Activated CD8-positive, alpha-beta memory T cell treated with anti-CD3 and anti-CD28 coated beads, Interleukin-2, amount 10 ng/mL, durations not matched to agents 7 days and 5 days (primary cell): ENCODE measurements around the gene ARHGAP12. TPM values are rescaled to one million over a fixed set of nuclear protein-coding genes. Genes with fewer than 3 reads are reported as not detected.

ENCODE experiments used
- ATAC-seq: fragments of 150-1000 bp; cut with Tn5 transposase; one replicate; pipeline ENCODE4 v1.10.0; 2021; ENCODE audit warnings: moderate library complexity
- CTCF ChIA-PET: fragments of 350-600 bp; sonication (Branson Sonifier 250); formaldehyde crosslinking; loops from one replicate; lab custom pipeline; 2021; ENCODE audit warnings: antibody characterized with exemption; lab: Charles Lee
- DNase-seq: peaks from one replicate; pipeline ENCODE4 v3.0.0-alpha.2; 2020
- H3K27ac Mint-ChIP-seq: one replicate; pipeline ENCODE4 v1.8.0; 2021; ENCODE audit warnings: mild to moderate bottlenecking, mixed read lengths
- H3K27me3 Mint-ChIP-seq: one replicate; pipeline ENCODE4 v1.8.0; 2021; ENCODE audit warnings: mixed read lengths
- H3K36me3 Mint-ChIP-seq: one replicate; pipeline ENCODE4 v1.8.0; 2021; ENCODE audit warnings: mild to moderate bottlenecking, mixed read lengths
- H3K4me1 Mint-ChIP-seq: one replicate; pipeline ENCODE4 v1.8.0; 2021; ENCODE audit warnings: mixed read lengths
- H3K4me3 Mint-ChIP-seq: one replicate; pipeline ENCODE4 v1.8.0; 2021; ENCODE audit warnings: mild to moderate bottlenecking, moderate library complexity, mixed read lengths
- H3K9me3 Mint-ChIP-seq: one replicate; pipeline ENCODE4 v1.8.0; 2022; ENCODE audit warnings: low read depth, mixed read lengths
- total RNA-seq, 2 experiments: library from RNA; stranded (reverse); gene quantifications; one replicate each; pipeline ENCODE4 v1.2.3, GENCODE V29; 2021

The ARHGAP12 gene
- total RNA-seq, 2 experiments from 2014 or later = 3.0 to 7.8 TPM

DNA sequence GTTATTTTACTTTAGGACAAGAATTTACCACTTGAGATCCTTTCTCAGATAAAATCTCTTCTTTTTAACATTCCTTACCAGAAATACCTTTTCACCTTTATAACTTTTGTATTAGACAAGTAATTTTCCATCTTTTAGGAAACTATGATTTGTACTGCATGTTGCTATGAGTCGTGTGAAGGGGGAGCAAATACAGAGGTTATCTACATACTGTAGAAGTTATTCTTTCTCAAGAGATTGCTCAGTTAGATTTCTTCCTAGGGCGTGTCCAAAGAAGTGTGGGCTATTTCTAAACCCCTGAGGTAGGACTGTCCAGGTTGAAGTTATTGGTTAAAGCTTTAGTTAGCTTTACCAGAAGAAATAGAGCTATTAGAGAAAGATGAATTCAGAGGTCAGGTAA is 30.2 kb upstream of the ARHGAP12 start:
- ATAC-seq (no peak), DNase-seq (no peak)
- Mint-ChIP-seq H3K27me3 (no peaks in the 10 kb centered on the region), H3K4me1 (peaks cover 17% of the 10 kb centered on the region), H3K4me3 (no peak overlapping the region), H3K27ac (no peak overlapping the region), H3K9me3 (peaks cover 8% of the 10 kb centered on the region), H3K36me3 (peaks cover 8% of the 10 kb centered on the region)
- CTCF ChIA-PET = no interaction called here

DNA sequence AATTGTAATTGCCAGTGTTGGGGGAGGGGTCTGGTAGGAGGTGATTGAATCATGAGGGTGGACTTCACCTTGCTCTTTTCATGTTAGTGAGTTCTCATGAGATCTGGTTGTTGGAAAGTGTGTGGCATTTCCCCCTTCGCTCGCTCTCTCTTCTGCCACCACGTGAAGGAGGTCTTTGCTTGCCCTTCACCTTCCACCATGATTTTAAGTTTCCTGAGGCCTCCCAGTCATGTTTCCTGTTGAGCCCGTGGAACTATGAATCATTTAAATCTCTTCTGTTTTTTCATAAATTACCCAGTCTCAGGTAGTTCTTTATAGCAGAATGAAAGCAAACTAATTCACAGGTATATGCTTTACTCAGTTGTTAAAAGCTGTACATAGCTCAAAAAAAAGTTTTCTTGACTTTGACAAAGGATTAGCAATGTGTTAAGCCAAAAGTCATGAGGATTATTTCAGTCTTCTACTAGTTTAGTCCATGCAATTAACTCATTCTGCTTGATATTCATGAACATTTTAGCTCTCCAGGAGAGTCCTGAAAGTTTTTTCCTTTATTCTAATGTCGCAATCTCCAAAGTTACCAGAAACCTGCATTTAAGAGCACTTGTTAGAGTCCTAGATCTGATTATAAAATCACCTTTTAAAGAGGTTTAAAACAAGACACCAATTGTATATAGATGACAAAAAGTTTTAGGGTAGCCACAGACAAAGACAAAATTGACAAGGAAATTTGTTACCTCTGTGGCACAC is 27.7 kb upstream of the ARHGAP12 start:
- CTCF ChIA-PET = no interaction called here
- Mint-ChIP-seq H3K4me3 (no peak overlapping the region), H3K9me3 (peaks cover 10% of the 10 kb centered on the region), H3K27ac (no peak overlapping the region), H3K4me1 (peaks cover 5% of the 10 kb centered on the region), H3K27me3 (no peaks in the 10 kb centered on the region), H3K36me3 (peaks cover 9% of the 10 kb centered on the region)
- no peak for ATAC-seq
- no peak for DNase-seq

DNA sequence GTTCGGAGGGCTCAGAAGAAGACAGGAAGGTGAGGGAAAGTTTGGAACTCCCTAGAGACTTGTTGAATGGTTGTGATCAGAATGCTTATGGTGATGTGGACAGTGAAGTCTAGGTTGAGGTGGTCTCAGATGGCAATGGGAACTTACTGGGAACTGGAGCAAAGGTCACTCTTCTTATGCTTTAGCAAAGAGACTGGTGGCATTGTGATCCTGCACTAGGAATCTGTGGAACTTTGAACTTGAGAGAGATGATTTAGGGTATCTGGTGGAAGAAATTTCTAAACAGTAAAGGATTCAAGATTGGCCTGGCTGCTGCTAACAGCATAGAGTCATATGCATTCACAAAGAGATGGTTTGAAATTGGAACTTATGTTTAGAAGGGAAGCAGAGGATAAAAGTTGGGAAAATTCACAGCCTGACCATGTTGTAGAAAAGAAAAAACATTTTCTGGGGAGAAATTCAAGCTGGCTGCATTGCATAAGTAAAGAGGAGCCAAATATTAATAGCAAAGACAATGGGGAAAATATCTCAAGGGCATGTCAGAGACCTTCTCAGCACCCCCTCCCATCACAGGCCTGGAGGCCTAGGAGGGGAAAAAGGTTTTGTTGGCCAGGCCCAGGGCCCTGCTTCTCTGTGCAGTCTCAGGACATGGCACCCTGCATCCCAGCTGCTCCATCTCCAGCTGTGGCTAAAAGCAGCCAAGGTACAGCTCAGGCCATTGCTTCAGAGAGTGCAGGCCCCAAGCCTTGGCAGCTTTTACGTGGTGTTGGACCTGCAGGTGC is 26.0 kb upstream of the ARHGAP12 start:
- ATAC-seq (no peak), DNase-seq (no peak)
- Mint-ChIP-seq H3K4me3 (no peak overlapping the region), H3K9me3 (peaks cover 10% of the 10 kb centered on the region), H3K36me3 (peaks cover 9% of the 10 kb centered on the region), H3K27me3 (no peaks in the 10 kb centered on the region), H3K4me1 (peaks cover 3% of the 10 kb centered on the region), H3K27ac (no peak overlapping the region)
- CTCF ChIA-PET = no interaction called here

DNA sequence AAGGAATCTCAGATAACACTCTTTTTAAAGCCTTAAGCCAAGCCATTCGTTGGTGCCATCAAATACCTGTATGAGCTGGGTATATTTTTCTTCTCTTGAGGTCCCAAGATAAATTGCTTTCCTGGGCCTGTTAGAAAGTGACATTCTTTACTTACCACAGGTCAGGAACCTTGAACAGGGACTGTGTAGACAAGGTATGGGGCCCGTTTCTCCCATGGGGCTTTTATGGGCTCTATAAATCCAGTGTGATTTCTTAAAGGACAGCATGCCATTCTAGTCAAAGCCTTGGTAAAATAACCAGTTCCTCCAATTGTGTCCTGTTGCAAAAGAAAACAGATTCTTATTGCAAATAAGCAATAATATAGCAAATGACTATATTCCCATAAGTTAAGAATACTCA is 24.8 kb upstream of the ARHGAP12 start:
- H3K27ac Mint-ChIP-seq = no peak overlapping the region
- H3K36me3 Mint-ChIP-seq = peaks cover 9% of the 10 kb centered on the region
- no peaks in the 10 kb centered on the region for H3K27me3 Mint-ChIP-seq
- no peak overlapping the region for H3K4me3 Mint-ChIP-seq
- ATAC-seq = no peak
- H3K4me1 Mint-ChIP-seq = peaks cover 3% of the 10 kb centered on the region
- CTCF ChIA-PET = no interaction called here
- DNase-seq = no peak
- peaks cover 10% of the 10 kb centered on the region for H3K9me3 Mint-ChIP-seq

DNA sequence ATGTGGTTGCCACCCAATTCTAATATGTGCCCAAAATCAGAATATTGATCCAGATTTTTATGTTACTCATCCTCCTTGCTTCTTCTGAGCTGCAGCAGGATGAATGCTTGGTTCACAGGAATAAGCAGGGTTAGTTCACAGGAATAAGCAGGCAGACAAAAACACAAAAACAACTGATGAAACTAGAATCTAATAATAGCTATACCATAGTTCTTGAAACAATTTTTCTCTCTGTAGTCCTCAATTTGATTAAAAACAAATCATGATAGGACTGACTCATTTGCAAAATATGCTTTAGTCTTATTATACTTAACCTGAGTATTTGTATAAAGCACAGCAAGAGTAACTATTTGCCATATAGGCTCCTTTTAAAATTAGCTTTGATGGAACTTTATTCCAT is 24.4 kb upstream of the ARHGAP12 start:
- peaks cover 10% of the 10 kb centered on the region for H3K9me3 Mint-ChIP-seq
- H3K27me3 Mint-ChIP-seq = no peaks in the 10 kb centered on the region
- ATAC-seq (no peak), DNase-seq (no peak)
- no peak overlapping the region for H3K4me3 Mint-ChIP-seq
- peaks cover 9% of the 10 kb centered on the region for H3K36me3 Mint-ChIP-seq
- CTCF ChIA-PET = no interaction called here
- peaks cover 3% of the 10 kb centered on the region for H3K4me1 Mint-ChIP-seq
- no peak overlapping the region for H3K27ac Mint-ChIP-seq

DNA sequence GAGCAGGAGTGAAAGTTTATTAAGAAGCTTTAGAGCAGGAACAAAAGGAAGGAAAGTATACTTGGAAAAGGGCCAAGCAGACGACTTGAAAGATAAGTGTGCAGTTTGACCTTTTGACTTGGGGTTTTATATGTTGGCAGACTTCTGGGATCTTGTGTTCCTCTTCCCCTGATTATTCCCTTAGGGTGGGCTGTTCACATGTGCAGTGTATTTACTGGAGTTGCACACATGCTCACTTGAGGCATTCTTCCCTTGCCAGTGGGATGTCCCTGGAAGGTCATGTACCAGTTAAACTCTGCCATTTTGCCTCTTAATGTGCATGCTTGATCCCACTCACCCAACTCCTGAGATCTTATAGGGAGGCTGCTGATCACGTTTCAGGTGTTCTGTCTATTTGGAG is 23.4 kb upstream of the ARHGAP12 start:
- Mint-ChIP-seq H3K36me3 (peaks cover 9% of the 10 kb centered on the region), H3K4me3 (no peak overlapping the region), H3K27me3 (no peaks in the 10 kb centered on the region), H3K9me3 (peaks cover 10% of the 10 kb centered on the region), H3K4me1 (peaks cover 3% of the 10 kb centered on the region), H3K27ac (no peak overlapping the region)
- no peak for DNase-seq
- CTCF ChIA-PET = no interaction called here
- ATAC-seq = no peak

DNA sequence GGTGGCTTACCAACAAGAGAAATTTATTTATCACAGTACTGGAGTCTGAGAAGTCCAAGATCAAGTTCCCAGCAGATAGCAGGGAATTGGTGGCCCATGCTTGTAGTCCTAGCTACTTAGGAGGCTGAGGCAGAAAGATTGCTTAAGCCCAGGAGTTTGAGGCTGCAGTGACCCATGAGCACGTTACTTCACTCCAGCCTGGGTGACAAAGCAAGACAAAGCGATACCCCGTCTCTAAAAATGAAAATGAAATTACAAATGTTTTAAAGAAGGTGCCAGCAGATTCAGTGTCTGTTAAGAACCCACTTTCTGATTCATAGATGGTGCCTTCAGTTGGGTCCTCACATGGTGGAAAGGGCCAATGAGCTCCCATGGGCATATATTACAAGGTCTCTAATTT is 20.6 kb upstream of the ARHGAP12 start:
- Mint-ChIP-seq H3K9me3 (peaks cover 6% of the 10 kb centered on the region), H3K27me3 (no peaks in the 10 kb centered on the region), H3K4me3 (no peak overlapping the region), H3K36me3 (peaks cover 5% of the 10 kb centered on the region), H3K27ac (no peak overlapping the region), H3K4me1 (no peaks in the 10 kb centered on the region)
- CTCF ChIA-PET = interaction anchor here (0.7 kb wide), 1 partner anchor 488 kb away, joined by 3 read pairs; no protein-coding TSS in a partner anchor
- ATAC-seq (no peak), DNase-seq (no peak)

DNA sequence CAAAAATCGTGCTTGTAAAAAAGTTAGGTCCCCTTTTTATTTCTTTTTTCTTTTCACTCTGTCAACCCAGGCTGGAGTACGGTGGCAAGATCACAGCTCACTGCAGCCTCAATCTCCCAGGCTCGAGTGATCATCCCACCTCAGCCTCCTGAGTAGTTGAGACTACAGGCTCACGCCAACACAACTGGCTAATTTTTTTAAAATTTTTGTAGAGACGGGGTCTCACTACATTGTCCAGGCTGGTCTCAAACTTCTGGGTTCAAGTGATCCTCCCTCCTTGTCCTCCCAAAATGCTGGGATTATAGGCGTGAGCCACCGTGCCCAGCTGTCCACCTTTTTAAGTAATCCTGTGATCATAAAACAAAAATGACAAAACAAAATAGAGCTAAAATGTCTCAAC is 19.4 kb upstream of the ARHGAP12 start:
- DNase-seq (no peak), ATAC-seq (no peak)
- CTCF ChIA-PET = interaction anchor here (1.2 kb wide), 1 partner anchor 34 kb away, joined by 3 read pairs; no protein-coding TSS in a partner anchor
- Mint-ChIP-seq H3K27ac (no peak overlapping the region), H3K4me3 (no peak overlapping the region), H3K9me3 (no peaks in the 10 kb centered on the region), H3K4me1 (no peaks in the 10 kb centered on the region), H3K36me3 (no peaks in the 10 kb centered on the region), H3K27me3 (no peaks in the 10 kb centered on the region)

DNA sequence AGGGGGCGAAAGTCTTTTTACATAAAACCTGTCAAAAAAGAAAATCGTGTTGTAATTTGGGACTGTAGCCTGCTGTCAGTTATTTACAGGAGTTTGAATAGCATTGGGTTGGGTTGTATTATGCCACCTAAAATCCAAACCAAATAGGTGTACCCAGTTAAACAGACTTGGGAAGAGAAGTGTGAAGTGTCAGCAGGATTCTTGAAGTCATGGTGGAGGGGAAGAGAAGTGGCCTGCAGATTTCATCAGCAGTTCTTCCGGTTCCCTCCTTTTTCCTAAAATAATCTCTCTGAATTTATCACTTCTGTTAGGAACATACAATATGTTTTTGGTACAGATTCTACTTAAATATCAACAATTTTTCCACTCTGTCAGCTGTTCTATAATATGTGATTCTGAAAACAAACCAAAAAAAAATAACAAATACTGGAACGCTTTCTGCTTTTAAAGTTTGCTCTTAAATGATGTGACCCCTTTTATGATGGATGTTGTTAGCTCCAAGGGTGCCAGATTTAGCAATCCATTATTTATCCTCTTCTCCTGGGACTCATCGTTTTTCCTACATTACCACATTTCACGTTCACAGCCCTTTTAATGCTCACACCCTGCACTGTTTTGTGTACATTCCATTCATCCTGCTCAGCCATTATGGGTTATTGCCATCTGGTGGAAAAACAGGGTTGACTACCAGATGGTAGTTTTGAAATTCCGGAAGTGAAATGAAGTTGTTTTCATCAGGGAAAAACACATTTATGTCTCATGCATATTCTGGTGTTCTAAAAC is 18.7 kb upstream of the ARHGAP12 start:
- H3K4me3 Mint-ChIP-seq = no peak overlapping the region
- no peaks in the 10 kb centered on the region for H3K4me1 Mint-ChIP-seq
- H3K36me3 Mint-ChIP-seq = no peaks in the 10 kb centered on the region
- H3K9me3 Mint-ChIP-seq = no peaks in the 10 kb centered on the region
- H3K27ac Mint-ChIP-seq = no peak overlapping the region
- no peaks in the 10 kb centered on the region for H3K27me3 Mint-ChIP-seq
- CTCF ChIA-PET = no interaction called here
- no peak for ATAC-seq
- no peak for DNase-seq

DNA sequence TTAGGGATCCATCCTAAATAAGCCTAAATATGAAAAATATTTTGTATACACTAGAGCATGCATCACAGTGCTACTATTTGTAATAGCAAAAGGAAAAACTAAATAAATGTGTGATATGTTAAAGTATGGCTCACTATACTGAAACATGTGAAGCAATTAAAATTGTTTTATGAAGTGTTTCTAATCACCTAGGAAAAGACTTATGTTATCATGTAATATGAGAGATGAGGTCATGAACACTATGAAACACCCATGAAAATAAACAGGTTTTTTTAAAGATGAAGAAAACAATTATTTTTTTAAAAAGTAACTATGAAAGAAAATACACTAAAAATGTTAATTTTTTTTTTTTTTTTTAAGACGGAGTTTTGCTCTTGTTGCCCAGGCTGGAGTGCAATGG is 16.8 kb upstream of the ARHGAP12 start:
- CTCF ChIA-PET = interaction anchor here (0.9 kb wide), 1 partner anchor 148 kb away, joined by 3 read pairs; no protein-coding TSS in a partner anchor
- Mint-ChIP-seq H3K27me3 (peaks cover 4% of the 10 kb centered on the region), H3K27ac (no peak overlapping the region), H3K4me3 (no peak overlapping the region), H3K4me1 (peaks cover 1% of the 10 kb centered on the region), H3K36me3 (no peaks in the 10 kb centered on the region), H3K9me3 (no peaks in the 10 kb centered on the region)
- no peak for DNase-seq
- no peak for ATAC-seq

DNA sequence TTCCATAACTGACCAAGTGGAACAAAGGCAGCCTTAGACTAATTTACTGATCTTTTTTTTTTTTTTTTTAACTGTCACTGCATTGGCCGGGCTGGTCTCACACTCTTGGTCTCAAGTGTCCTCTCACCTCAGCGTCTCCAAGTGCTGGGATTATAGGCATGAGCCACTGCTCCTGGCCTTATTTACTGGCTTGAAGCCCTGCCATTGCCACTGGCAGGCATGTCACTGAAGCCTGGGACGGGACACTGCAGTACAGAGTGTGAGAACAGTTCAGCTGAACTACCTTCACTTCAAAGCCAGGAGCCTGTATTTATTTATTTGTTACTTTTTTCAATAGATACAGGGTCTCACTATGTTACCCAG is 15.4 kb upstream of the ARHGAP12 start:
- H3K9me3 Mint-ChIP-seq = no peaks in the 10 kb centered on the region
- CTCF ChIA-PET = interaction anchor here (0.8 kb wide), 1 partner anchor 8 kb away, joined by 3 read pairs; no protein-coding TSS in a partner anchor
- no peak overlapping the region for H3K4me3 Mint-ChIP-seq
- H3K4me1 Mint-ChIP-seq = peaks cover 5% of the 10 kb centered on the region
- no peak for DNase-seq
- no peaks in the 10 kb centered on the region for H3K36me3 Mint-ChIP-seq
- H3K27me3 Mint-ChIP-seq = peaks cover 6% of the 10 kb centered on the region
- ATAC-seq = no peak
- no peak overlapping the region for H3K27ac Mint-ChIP-seq

DNA sequence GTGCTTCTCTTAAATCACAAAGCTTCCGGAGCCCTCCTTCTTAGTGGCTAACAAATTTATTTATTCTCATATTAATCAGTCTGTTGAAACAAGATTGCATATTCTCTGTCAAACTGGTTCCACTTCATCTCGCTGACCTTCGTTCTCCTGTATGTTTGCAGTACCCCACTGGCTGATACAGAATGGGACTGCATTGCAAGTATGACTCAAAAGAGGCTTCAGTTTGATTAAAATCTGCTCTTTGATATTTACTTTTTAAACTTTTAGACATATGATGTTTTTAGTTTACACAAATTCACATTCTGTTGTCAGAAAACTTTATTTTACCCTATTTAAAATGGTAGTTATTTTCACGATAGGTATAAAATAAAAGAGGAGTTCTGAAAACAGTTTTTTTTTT is 14.3 kb upstream of the ARHGAP12 start:
- Mint-ChIP-seq H3K9me3 (no peaks in the 10 kb centered on the region), H3K4me3 (no peak overlapping the region), H3K27ac (no peak overlapping the region), H3K27me3 (peaks cover 6% of the 10 kb centered on the region), H3K4me1 (peaks cover 5% of the 10 kb centered on the region), H3K36me3 (no peaks in the 10 kb centered on the region)
- no peak for ATAC-seq
- CTCF ChIA-PET = no interaction called here
- no peak for DNase-seq

DNA sequence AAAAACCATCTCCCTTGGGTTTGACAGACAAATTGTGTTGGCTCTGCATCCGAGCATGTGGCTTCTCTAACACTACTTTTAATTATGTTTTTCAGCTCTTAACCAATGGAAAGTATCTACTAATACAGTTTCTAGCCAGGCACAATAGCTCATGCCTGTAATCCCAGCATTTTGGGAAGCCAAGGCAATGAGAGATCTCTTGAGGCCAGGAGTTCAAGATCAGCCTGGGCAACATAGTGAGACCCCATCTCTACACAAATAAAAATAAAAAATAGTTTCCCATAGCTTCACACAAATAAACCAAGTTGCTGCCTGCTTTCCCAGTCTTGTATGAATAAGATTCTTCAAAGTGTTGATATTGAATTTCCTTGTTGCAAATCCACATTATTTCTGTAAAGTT is 13.8 kb upstream of the ARHGAP12 start:
- Mint-ChIP-seq H3K36me3 (no peaks in the 10 kb centered on the region), H3K27ac (no peak overlapping the region), H3K4me1 (peaks cover 5% of the 10 kb centered on the region), H3K4me3 (no peak overlapping the region), H3K9me3 (no peaks in the 10 kb centered on the region), H3K27me3 (peaks cover 6% of the 10 kb centered on the region)
- no peak for ATAC-seq
- DNase-seq = no peak
- CTCF ChIA-PET = no interaction called here
